ENCODE data around the gene RUSC2.
"Not testable (repeated sequence)": the region's sequence is repeated elsewhere in the genome, so short reads cannot be mapped to it uniquely, and the experiment has no call there.

RUSC2 gene

GRCh38 chr9:35520364-35520710 lies 30.4 kb downstream of the RUSC2 start:
- in situ Hi-C loops (cut with MboI; ENCODE audit: low sequenced_read_pairs): no loop called here

GRCh38 chr9:35521708-35522107 lies 31.8 kb downstream of the RUSC2 start:
- in situ Hi-C loops (cut with MboI; ENCODE audit: low sequenced_read_pairs): no loop called here

GRCh38 chr9:35522187-35522586 lies 32.3 kb downstream of the RUSC2 start:
- in situ Hi-C loops (cut with MboI; ENCODE audit: low sequenced_read_pairs): no loop called here

- in situ Hi-C loops (cut with MboI; ENCODE audit: low sequenced_read_pairs): no loop called here
Measured at GRCh38 chr9:35522700-35523099, 32.8 kb downstream of the RUSC2 start.

GRCh38 chr9:35523556-35523955 lies 33.6 kb downstream of the RUSC2 start:
- in situ Hi-C loops (cut with MboI; ENCODE audit: low sequenced_read_pairs): not testable (repeated sequence)

- in situ Hi-C loops (cut with MboI; ENCODE audit: low sequenced_read_pairs): no loop called here
Measured at GRCh38 chr9:35526087-35526801, 36.3 kb downstream of the RUSC2 start.

GRCh38 chr9:35529161-35529823 lies 39.4 kb downstream of the RUSC2 start:
- in situ Hi-C loops (cut with MboI; ENCODE audit: low sequenced_read_pairs): no loop called here

GRCh38 chr9:35533398-35533797 lies 43.5 kb downstream of the RUSC2 start:
- in situ Hi-C loops (cut with MboI; ENCODE audit: low sequenced_read_pairs): no loop called here

- in situ Hi-C loops (cut with MboI; ENCODE audit: low sequenced_read_pairs): not testable (repeated sequence)
Measured at GRCh38 chr9:35534921-35535320, 45.0 kb downstream of the RUSC2 start.

GRCh38 chr9:35537913-35538312 lies 48.0 kb downstream of the RUSC2 start:
- in situ Hi-C loops (cut with MboI; ENCODE audit: low sequenced_read_pairs): no loop called here

GRCh38 chr9:35538361-35539234 lies 48.7 kb downstream of the RUSC2 start:
- in situ Hi-C loops (cut with MboI; ENCODE audit: low sequenced_read_pairs): no loop called here

All from HL-60/S4 treated with retinoic acid at 250 ng/mL for 4 days and 3 days (cell line).